GM04504 (cell line): Measurements from ENCODE around the gene GPALPP1.
"Not testable (repeated sequence)": the region's sequence is repeated elsewhere in the genome, so short reads cannot be mapped to it uniquely, and the experiment has no call there.

Experiments
- DNase-seq: peaks from one replicate; pipeline ENCODE4 v3.0.0-alpha.2; 2012; ENCODE audit warnings: low read depth

Gene GPALPP1

DNA sequence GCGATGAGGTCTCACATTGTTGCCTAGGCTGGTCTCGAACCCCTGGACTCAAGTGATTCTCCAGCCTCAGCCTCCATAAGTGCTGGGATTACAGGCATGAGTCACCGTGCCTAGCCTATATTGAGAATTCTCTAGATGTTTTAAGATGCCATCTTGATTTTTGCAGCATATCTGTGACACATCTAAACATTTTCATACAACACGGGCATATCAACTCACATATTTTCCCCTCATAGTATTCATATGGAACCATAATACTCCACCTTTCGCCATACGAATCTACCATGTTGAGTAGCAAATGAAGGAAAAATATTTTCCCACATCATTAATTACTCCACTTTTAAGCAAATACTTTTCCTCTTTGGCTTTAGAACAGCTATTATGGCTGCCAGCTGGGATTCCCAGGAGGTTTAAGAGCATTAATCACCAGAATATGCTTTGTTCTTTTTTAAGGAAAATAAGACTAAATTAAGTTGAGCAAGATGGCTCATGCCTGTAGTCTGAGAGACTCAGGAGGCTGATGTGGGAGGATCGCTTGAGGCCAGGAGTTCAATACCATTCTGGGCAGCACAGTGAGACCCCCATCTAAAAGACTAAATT lies 74.0 kb downstream of the GPALPP1 start:
- peak; percentile 42 for DNase-seq

DNA sequence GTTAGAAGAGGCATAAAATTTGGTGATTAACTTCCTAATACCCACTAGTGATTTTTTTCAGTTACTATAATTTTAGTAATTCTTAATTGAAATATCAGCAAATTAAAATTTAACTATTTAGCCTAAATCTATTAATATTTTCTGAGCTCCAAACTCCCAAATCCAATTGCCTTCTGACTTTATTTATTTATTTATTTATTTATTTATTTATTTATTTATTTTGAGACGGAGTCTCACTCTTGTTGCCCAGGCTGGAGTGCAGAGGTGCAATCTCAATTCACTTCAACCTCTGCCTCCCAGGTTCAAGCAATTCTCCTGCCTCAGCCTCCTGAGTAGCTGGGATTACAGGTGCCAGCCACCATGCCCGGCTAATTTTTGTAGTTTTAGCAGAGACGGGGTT lies 74.6 kb downstream of the GPALPP1 start:
- not testable (repeated sequence) for DNase-seq

DNA sequence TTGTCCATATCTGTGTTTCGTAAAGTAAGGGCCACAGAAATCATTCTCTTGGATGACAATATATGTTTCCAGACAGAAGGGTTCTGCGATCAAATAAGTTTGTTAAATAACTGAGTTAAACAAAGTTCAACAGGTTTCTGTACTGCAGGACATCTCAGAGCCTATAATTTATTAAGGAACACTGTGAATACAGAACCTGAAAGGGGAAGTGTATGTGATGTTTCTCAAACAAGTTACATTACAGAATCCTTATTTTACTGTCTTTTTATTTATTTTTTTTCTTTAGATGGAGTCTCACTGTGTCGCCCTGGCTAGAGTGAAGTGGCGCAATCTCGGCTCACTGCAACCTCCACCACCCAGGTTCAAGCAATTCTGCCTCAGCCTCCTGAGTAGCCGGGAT lies 75.6 kb downstream of the GPALPP1 start:
- DNase-seq, result no peak

DNA sequence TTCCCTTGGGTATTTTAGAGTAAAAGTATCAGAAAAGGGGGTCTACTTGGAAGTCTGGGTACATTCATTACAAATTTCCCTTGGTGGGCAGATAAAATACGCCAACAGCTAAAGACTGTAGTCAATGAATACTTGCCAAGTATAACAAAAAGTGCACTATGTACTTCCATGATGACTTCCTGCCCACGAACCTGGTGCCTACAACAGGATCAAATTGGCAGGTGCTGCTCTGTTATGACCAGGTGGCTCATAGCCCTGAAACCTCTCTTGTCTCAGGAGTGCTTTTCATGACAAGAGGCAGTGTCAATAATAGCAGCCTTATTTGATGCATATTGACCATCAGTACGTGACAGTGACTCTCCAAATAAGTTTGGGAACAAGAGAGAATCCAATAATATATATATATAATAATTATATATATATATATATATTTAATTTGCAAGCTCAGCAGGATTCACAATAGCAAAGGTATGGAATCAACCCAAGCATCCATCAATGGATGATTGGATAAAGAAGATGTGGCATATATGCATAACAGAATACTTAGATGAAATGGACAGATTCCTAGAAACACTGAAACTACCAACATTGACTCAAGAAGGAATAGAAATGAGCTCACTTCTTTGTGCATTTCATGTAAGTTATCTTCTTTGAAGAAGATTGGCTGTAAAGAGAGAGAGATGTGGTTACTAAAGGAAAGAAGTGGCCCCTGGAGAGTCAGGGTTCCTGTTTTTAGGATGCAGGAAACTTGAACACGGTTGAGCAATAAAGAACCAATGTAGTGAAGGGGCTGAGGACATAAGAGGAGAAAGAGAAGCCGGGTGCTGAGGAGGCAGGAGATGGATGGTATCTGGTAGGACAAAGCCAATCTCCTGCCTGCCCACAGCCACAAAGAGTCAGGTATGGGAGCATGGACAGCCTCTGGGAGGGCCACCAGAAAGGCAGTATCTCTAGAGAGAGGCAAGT lies 79.0 kb downstream of the GPALPP1 start:
- DNase-seq, result no peak

- DNase-seq, result no peak
Measured at GRCh38 chr13:45073809-45074208, 84.5 kb downstream of the GPALPP1 start.

- no peak for DNase-seq
Measured at GRCh38 chr13:45074721-45075120, 85.4 kb downstream of the GPALPP1 start.

GRCh38 chr13:45078003-45078402 lies 88.7 kb downstream of the GPALPP1 start:
- no peak for DNase-seq
